Esophagus (tissue), 2 donors: ENCODE results near the gene NLGN1. TPM values are rescaled to one million over a fixed set of nuclear protein-coding genes. Genes with fewer than 3 reads are reported as not detected.

ENCODE experiments used
- H3K27ac ChIP-seq, 2 donors: one replicate each; pipeline ENCODE4 v1.5.1; 2013; ENCODE audit warnings: low read depth in 2 of 2, mild to moderate bottlenecking in 2 of 2, inconsistent platforms in 1 of 2, low read length in 1 of 2, moderate library complexity in 1 of 2
- H3K27me3 ChIP-seq, 2 donors: one replicate each; pipeline ENCODE4 v1.6.1; 2013; ENCODE audit warnings: low read length in 2 of 2, control low read depth in 1 of 2, mild to moderate bottlenecking in 1 of 2; ENCODE audit not compliant: insufficient read depth in 2 of 2, control insufficient read depth in 1 of 2
- H3K36me3 ChIP-seq, 2 donors: one replicate each; pipeline ENCODE4 v1.6.1; 2013; ENCODE audit warnings: low read length in 1 of 2; ENCODE audit not compliant: control insufficient read depth in 2 of 2, insufficient read depth in 2 of 2
- H3K4me1 ChIP-seq, 2 donors: one replicate each; pipeline ENCODE4 v1.6.1; 2013; ENCODE audit warnings: low read length in 1 of 2; ENCODE audit not compliant: control insufficient read depth in 2 of 2, insufficient read depth in 2 of 2
- H3K4me3 ChIP-seq, 2 donors: one replicate each; pipeline ENCODE4 v1.5.1; 2013; ENCODE audit warnings: low read length in 2 of 2, mild to moderate bottlenecking in 2 of 2, low read depth in 1 of 2, moderate library complexity in 1 of 2
- H3K9me3 ChIP-seq, 2 donors: one replicate each; pipeline ENCODE4 v1.6.1; 2013; ENCODE audit warnings: mild to moderate bottlenecking in 2 of 2, low read depth in 1 of 2, low read length in 1 of 2, moderate library complexity in 1 of 2; ENCODE audit not compliant: control insufficient read depth in 2 of 2, insufficient read depth in 1 of 2
- WGBS, 2 donors: extraction: QIAGEN DNeasy Blood & Tissue Kit; methylation state at CpG; one replicate each; pipeline ENCODE4 v1.1.7; 2013; 5-methylcytosine and 5-hydroxymethylcytosine counted together
- polyA plus RNA-seq, 2 donors: library from polyadenylated mRNA; stranded (reverse); fragments of 200-250 nt; gene quantifications; one replicate each; pipeline ENCODE4 v1.2.3, GENCODE V29; 2013
- donor health status: healthy with polysubstance abuse.
- donor health status: Bipolar disorder and iron deficiency.

Gene NLGN1
- polyA plus RNA-seq, 2 donors = 0.26 to 0.46 TPM

DNA sequence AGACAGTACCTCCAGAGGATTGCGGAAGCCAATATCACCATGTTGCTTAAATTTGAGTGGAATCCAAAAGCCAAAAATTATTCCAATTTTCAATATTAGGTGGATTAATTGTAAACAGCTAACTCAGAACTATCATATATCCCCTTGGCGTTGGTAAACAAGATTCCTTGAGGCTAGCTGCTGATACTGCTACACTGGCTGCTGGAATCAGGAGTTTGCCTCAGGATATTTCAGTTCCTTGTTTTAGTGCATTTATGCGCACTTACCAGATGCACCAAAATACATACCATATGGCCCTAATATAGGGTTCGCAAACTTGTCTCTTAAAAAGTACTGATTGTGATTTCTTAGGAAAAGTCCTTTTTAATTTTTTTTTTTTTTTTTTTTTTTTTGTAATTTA is 856.4 kb downstream of the NLGN1 start:
- WGBS, 2 donors = 91 to 93% methylated on average over 4 of the region's 4 CpGs
- H3K9me3 ChIP-seq = no peaks in the 10 kb centered on the region
- no peak overlapping the region for H3K27ac ChIP-seq
- no peak overlapping the region for H3K4me3 ChIP-seq
- H3K4me1 ChIP-seq = no peaks in the 10 kb centered on the region
- no peaks in the 10 kb centered on the region for H3K27me3 ChIP-seq
- H3K36me3 ChIP-seq = no peaks in the 10 kb centered on the region

DNA sequence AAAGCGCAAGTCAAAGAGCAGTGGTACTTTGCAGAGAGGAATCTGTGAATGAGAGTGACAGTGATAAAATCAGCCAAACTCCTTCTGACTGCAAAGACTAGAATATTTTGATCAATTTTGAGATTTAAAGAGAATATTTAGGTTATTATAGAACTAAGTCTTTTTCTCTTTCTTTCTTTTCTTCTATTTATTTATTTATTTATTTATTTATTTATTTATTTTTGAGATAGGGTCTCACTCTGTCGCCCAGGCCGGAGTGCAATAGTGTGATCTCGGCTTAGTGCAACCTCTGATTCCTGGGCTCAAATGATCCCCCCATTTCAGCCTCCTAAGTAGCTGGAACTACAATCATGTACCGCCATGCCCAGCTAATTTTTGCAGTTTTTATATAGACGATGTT is 857.9 kb downstream of the NLGN1 start:
- Histone ChIP-seq H3K9me3 (no peaks in the 10 kb centered on the region), H3K4me1 (no peaks in the 10 kb centered on the region), H3K27ac (no peak overlapping the region), H3K36me3 (no peaks in the 10 kb centered on the region), H3K4me3 (no peak overlapping the region), H3K27me3 (no peaks in the 10 kb centered on the region)
- WGBS, 2 donors = 90 to 94% methylated on average over 6 of the region's 6 CpGs

DNA sequence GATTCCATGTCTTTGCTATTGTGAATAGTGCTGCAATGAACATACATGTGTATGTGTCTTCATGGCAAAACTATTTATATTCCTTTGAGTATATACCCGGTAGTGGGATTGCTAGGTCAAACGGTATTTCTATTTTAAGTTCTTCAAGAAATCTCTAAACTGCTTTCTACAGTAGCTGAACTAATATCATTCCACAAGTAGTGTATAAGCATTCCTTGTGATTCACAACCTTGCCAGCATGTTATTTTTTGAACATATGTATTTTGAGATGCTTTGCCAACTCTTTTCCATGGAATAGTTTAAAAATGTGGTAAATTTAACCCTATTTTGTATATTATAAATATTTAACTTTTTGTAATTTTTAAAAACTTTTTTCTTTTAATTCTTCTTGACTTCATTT is 868.9 kb downstream of the NLGN1 start:
- H3K36me3 ChIP-seq = no peaks in the 10 kb centered on the region
- 90 to 93% methylated on average over 2 of the region's 2 CpGs for WGBS, 2 donors
- no peaks in the 10 kb centered on the region for H3K4me1 ChIP-seq
- no peaks in the 10 kb centered on the region for H3K9me3 ChIP-seq
- no peak overlapping the region for H3K27ac ChIP-seq
- no peaks in the 10 kb centered on the region for H3K27me3 ChIP-seq
- no peak overlapping the region for H3K4me3 ChIP-seq

- Histone ChIP-seq H3K36me3 (no peaks in the 10 kb centered on the region), H3K27ac (no peak overlapping the region), H3K9me3 (no peaks in the 10 kb centered on the region), H3K27me3 (no peaks in the 10 kb centered on the region), H3K4me3 (no peak overlapping the region), H3K4me1 (no peaks in the 10 kb centered on the region)
- 78 to 79% methylated on average over 5 of the region's 5 CpGs for WGBS, 2 donors
Measured at GRCh38 chr3:174268061-174268460, 870.5 kb downstream of the NLGN1 start.

- 82 to 84% methylated on average over 3 of the region's 3 CpGs for WGBS, 2 donors
Measured at GRCh38 chr3:174268586-174268985, 871.0 kb downstream of the NLGN1 start.

GRCh38 chr3:174270841-174271240 is 873.3 kb downstream of the NLGN1 start:
- no peaks in the 10 kb centered on the region for H3K9me3 ChIP-seq
- WGBS, 2 donors = 53 to 64% methylated on average over 2 of the region's 2 CpGs
- H3K27me3 ChIP-seq = no peaks in the 10 kb centered on the region
- no peaks in the 10 kb centered on the region for H3K36me3 ChIP-seq
- no peaks in the 10 kb centered on the region for H3K4me1 ChIP-seq
- no peak overlapping the region for H3K27ac ChIP-seq
- H3K4me3 ChIP-seq = no peak overlapping the region

More at GRCh38 chr3:174268586-174268985, 871.0 kb downstream of the NLGN1 start:
- H3K9me3 ChIP-seq = no peaks in the 10 kb centered on the region
- no peaks in the 10 kb centered on the region for H3K4me1 ChIP-seq
- no peaks in the 10 kb centered on the region for H3K27me3 ChIP-seq
- H3K36me3 ChIP-seq = no peaks in the 10 kb centered on the region
- H3K27ac ChIP-seq = no peak overlapping the region
- no peak overlapping the region for H3K4me3 ChIP-seq

- Histone ChIP-seq H3K27ac (no peak overlapping the region), H3K4me3 (no peak overlapping the region), H3K36me3 (no peaks in the 10 kb centered on the region), H3K4me1 (no peaks in the 10 kb centered on the region), H3K9me3 (no peaks in the 10 kb centered on the region), H3K27me3 (no peaks in the 10 kb centered on the region)
- WGBS, 2 donors = 80 to 88% methylated on average over 2 of the region's 2 CpGs
Measured at GRCh38 chr3:174275336-174275735, 877.8 kb downstream of the NLGN1 start.

GRCh38 chr3:174276826-174277225 is 879.3 kb downstream of the NLGN1 start:
- Histone ChIP-seq H3K36me3 (no peaks in the 10 kb centered on the region), H3K27me3 (no peaks in the 10 kb centered on the region), H3K27ac (no peak overlapping the region), H3K9me3 (no peaks in the 10 kb centered on the region), H3K4me3 (no peak overlapping the region), H3K4me1 (no peaks in the 10 kb centered on the region)
- WGBS, 2 donors = 82 to 87% methylated on average over 3 of the region's 3 CpGs

DNA sequence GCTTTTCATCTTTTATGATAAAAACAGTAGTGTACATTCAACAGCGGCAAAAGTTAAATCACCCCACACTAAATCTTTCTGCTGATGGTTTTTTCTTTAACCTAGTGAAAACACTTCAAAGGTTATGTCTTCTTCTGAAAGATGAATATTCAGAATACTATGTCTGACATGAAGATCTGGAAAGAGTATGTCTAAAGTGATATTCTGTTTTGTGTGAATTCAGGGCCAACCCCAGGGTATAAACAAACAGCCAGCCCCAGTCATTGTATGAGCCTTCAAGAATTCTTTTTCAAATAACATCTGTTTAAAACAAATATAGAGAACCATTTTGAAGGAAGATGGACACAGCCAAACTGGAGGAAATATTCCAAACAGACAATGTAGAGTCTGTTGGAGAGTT is 880.5 kb downstream of the NLGN1 start:
- no peaks in the 10 kb centered on the region for H3K27me3 ChIP-seq
- no peaks in the 10 kb centered on the region for H3K36me3 ChIP-seq
- no peaks in the 10 kb centered on the region for H3K9me3 ChIP-seq
- H3K4me3 ChIP-seq = no peak overlapping the region
- 2 to 38% methylated on average over 1 of the region's 1 CpG for WGBS, 2 donors
- H3K4me1 ChIP-seq = no peaks in the 10 kb centered on the region
- no peak overlapping the region for H3K27ac ChIP-seq

- Histone ChIP-seq H3K36me3 (no peaks in the 10 kb centered on the region), H3K27me3 (no peaks in the 10 kb centered on the region), H3K9me3 (no peaks in the 10 kb centered on the region), H3K4me3 (no peak overlapping the region), H3K27ac (no peak overlapping the region), H3K4me1 (no peaks in the 10 kb centered on the region)
- 77 to 88% methylated on average over 3 of the region's 3 CpGs for whole genome bisulfite sequencing, 2 donors
Measured at GRCh38 chr3:174280186-174280585, 882.6 kb downstream of the NLGN1 start.
